ENCODE results near the gene CRK. TPM values are rescaled to one million over a fixed set of nuclear protein-coding genes. Genes with fewer than 3 reads are reported as not detected.
"Not testable (repeated sequence)": the region's sequence is repeated elsewhere in the genome, so short reads cannot be mapped to it uniquely, and the experiment has no call there.

Gene CRK
- total RNA-seq, 1 donor: 149 TPM

DNA sequence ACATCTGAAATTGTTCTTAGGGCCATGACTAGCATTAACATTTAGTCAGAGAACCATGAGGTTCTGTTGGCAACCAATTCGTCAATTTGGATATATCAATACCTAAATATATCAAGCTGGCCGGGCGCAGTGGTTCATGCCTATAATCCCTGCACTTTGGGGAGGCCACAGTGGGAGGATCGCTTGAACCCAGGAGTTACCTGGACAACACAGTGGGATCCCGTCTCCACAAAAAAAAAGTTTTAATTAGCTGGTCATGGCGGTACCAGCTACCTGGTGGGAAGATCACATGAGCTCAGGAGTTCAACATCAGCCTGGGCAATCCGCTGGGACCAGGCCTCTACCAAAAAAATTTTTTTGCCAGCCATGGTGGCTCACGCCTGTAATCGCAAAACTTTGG, 64.5 kb downstream of the CRK start:
- DNase-seq (ENCODE audit: low read depth): no peak
- TF ChIP-seq, protein P1, sequence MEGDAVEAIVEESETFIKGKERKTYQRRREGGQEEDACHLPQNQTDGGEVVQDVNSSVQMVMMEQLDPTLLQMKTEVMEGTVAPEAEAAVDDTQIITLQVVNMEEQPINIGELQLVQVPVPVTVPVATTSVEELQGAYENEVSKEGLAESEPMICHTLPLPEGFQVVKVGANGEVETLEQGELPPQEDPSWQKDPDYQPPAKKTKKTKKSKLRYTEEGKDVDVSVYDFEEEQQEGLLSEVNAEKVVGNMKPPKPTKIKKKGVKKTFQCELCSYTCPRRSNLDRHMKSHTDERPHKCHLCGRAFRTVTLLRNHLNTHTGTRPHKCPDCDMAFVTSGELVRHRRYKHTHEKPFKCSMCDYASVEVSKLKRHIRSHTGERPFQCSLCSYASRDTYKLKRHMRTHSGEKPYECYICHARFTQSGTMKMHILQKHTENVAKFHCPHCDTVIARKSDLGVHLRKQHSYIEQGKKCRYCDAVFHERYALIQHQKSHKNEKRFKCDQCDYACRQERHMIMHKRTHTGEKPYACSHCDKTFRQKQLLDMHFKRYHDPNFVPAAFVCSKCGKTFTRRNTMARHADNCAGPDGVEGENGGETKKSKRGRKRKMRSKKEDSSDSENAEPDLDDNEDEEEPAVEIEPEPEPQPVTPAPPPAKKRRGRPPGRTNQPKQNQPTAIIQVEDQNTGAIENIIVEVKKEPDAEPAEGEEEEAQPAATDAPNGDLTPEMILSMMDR (IDR thresholded peaks at IDR 0.05; ENCODE audit: insufficient read depth, low read depth, low read length): no peak

DNA sequence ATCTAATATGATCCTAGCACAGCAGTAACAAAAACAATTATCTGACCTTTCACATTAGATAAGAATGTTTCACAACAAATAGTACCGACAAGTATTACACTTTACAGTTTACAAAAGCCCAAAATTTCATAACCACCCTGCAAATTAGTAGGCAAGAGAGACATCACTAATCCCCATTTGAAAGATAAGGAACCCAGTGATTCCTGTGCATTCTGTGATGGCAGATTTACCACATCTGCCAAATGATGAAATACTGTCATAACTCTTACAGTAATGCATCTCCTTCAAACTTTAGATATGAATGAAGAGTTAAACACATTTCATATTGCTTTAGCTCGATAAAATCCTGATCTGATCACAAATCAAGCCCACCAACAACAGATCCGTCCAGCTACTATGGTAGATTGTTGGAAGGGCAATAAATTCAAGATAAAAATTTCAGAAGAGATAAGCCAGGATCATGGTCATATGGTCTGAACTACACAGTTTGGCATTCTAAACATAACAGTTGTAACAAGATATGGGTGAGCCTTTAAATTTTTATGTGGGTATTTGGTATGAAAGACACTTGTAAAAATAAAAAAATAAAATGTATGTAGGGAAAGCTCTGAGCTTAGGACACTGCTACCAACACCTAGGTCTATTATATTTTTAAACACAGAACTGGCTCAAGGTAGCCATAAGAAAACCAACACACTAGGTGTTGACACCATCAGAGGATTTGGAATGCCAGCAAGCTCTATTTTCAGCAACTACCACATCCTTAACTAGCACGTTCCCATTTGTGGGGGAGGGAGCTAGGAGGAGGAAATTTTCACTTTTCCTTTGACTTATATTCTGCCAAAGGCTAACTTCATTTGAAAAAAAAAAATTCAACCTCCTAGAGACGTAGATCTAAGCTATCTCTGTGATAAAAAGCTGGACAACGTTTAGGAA, 65.3 kb downstream of the CRK start:
- peak; percentile 95 for DNase-seq (ENCODE audit: low read depth)
- H3K4me3 ChIP-seq (ENCODE audit: low read depth, low read length): peak overlapping the region; percentile 14
- TF ChIP-seq, protein P1 (IDR thresholded peaks at IDR 0.05; ENCODE audit: insufficient read depth, low read depth, low read length): no peak

More for the DNA sequence above, 64.5 kb downstream of the CRK start:
- peak overlapping the region; percentile 14 for H3K4me3 ChIP-seq (ENCODE audit: low read depth, low read length)

DNA sequence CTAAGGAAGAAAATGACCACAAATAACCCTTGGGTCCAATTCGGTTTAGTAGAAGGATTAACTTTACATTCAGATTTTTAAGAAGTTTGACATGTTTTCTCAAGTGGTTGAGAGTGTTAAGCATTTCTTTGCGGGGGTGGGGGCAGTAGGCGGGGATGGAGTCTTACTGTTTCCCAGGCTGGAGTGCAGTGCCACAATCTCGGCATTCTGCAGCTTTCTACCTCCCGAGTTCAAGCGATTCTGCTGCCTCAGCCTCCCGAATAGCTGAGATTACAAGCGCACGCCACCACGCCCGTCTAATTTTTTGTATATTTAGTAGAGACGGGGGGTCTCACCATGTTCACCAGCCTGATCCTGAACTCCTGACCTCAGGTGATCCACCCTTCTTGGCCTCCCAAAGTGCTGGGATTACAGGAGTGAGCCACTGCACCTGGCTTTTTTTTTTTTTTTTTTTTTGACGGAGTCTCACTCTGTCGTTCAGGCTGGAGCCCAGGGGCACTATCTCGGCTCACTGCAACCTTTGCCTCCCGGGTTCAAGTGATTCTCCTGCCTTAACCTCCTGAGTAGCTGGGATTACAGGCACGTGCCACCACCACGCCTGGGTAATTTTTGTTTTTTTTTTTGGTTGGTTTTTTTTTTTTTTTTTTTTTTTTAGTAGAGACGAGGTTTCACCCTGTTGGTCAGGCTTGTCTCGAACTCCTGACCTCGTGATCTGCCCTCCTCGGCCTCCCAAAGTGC, 68.4 kb downstream of the CRK start:
- H3K4me3 ChIP-seq (ENCODE audit: low read depth, low read length); DNase-seq (ENCODE audit: low read depth): not testable (repeated sequence)

DNA sequence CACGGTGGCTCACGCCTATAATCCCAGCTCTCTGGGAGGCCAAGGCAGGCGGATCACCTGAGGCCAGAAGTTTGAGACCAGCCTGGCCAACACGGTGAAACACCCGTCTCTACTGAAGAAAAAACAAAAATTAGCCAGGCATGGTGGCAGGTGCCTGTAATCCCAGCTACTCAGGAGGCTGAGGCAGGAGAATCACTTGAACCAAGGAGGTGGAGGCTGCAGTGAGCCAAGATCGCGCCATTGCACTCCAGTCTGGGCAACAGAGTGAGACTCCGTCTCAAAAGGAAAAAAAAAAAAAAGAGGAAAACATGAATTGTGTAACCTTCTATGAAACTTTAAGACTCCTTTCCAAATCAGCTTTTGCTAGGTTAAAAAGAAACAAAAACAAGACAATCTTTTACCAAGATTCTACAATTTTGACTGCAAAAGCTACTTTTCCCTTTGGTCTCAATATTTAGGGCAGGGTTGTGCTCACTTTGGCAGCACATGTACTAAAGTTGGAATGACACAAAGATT, 69.3 kb downstream of the CRK start:
- not testable (repeated sequence) for DNase-seq (ENCODE audit: low read depth); H3K4me3 ChIP-seq (ENCODE audit: low read depth, low read length)

DNA sequence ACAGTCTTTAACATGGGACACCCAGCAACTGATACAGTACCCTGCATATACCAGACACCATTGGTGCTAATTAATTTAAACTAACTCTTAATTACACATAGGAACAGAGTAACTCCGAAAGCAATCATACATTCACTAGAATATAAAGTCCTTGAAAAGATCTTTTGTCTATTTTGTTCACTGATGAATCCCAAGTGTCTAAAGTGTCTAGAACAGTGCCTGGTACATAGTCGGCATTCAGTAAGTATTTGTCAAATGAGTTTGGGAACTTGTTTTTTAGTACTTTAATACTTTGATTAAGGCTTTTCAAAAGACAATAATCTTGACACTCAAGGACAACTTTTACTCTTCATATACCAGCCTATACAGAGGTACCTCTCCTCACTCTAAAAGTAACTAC, 69.8 kb downstream of the CRK start:
- TF ChIP-seq, protein P1 (IDR thresholded peaks at IDR 0.05; ENCODE audit: insufficient read depth, low read depth, low read length): no peak
- no peak for DNase-seq (ENCODE audit: low read depth)
- no peak overlapping the region for H3K4me3 ChIP-seq (ENCODE audit: low read depth, low read length)

- TF ChIP-seq, protein P1 (IDR thresholded peaks at IDR 0.05; ENCODE audit: insufficient read depth, low read depth, low read length): no peak
Measured at GRCh38 chr17:1385861-1386260, 70.2 kb downstream of the CRK start.

DNA sequence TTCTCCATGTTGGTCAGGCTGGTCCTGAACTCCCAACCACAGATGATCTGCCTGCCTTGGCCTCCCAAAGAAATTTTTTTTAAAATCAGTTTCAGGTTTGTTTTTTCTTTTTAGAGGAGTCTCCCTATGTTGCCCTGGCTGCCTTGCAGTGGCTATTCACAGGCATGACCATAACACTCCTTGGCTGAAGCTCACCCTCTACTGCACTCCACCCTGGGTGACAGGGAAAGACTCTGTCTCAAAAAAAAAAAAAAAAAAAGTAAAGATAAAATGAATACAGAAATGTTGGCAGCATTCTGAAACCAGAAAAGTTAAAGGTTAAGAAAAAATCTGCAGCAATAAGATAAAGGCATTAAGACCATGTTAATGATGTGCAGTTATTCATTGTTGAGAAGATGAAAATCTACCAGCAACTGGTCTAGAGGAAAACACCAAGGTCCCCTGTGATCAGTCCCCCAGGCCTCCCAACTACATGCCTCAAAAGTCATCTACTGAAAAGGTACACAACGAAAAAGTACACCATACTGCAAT, 71.1 kb downstream of the CRK start:
- TF ChIP-seq, protein P1 (IDR thresholded peaks at IDR 0.05; ENCODE audit: insufficient read depth, low read depth, low read length): no peak
- H3K4me3 ChIP-seq (ENCODE audit: low read depth, low read length): no peak overlapping the region
- DNase-seq (ENCODE audit: low read depth): no peak

More at GRCh38 chr17:1385861-1386260, 70.2 kb downstream of the CRK start:
- no peak for DNase-seq (ENCODE audit: low read depth)
- no peak overlapping the region for H3K4me3 ChIP-seq (ENCODE audit: low read depth, low read length)
